ENCODE data around the gene LYSET. TPM values are rescaled to one million over a fixed set of nuclear protein-coding genes. Genes with fewer than 3 reads are reported as not detected.

The LYSET gene
- total RNA-seq, 1 donor from 2014 or later = 17.2 TPM

- Histone ChIP-seq H3K27ac (no peak overlapping the region), H3K9ac (no peak overlapping the region), H3K4me2 (no peak overlapping the region), H3K9me3 (ENCODE audit: low read depth) (no peaks in the 10 kb centered on the region), H4K20me1 (ENCODE audit: low read depth) (no peaks in the 10 kb centered on the region), H3K4me1 (no peaks in the 10 kb centered on the region), H3K79me2 (ENCODE audit: low read depth) (no peaks in the 10 kb centered on the region), H3K4me3 (no peak overlapping the region), H3K36me3 (no peaks in the 10 kb centered on the region), H3K27me3 (no peaks in the 10 kb centered on the region), H3F3A (ENCODE audit: low read depth) (no peaks in the 10 kb centered on the region), H2AFZ (replicated peaks) (no peak overlapping the region)
- Mint-ChIP-seq H3K4me3 (no peak overlapping the region), H3K4me1 (peaks cover 20% of the 10 kb centered on the region), H3K27me3 (ENCODE audit: insufficient read depth, low read depth) (peaks cover 4% of the 10 kb centered on the region), H3K36me3 (no peaks in the 10 kb centered on the region), H3K9me3 (no peaks in the 10 kb centered on the region), H3K27ac (no peak overlapping the region)
- TF ChIP-seq EZH2phosphoT487 (IDR thresholded peaks at IDR 0.05) = no peak
- TF ChIP-seq, protein P1, sequence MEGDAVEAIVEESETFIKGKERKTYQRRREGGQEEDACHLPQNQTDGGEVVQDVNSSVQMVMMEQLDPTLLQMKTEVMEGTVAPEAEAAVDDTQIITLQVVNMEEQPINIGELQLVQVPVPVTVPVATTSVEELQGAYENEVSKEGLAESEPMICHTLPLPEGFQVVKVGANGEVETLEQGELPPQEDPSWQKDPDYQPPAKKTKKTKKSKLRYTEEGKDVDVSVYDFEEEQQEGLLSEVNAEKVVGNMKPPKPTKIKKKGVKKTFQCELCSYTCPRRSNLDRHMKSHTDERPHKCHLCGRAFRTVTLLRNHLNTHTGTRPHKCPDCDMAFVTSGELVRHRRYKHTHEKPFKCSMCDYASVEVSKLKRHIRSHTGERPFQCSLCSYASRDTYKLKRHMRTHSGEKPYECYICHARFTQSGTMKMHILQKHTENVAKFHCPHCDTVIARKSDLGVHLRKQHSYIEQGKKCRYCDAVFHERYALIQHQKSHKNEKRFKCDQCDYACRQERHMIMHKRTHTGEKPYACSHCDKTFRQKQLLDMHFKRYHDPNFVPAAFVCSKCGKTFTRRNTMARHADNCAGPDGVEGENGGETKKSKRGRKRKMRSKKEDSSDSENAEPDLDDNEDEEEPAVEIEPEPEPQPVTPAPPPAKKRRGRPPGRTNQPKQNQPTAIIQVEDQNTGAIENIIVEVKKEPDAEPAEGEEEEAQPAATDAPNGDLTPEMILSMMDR (IDR thresholded peaks at IDR 0.05) = no peak
- TF ChIP-seq EZH2 (IDR thresholded peaks at IDR 0.05) = no peak
- DNase-seq (ENCODE audit: low spot score) = peak; percentile 28
Measured at GRCh38 chr14:93137864-93138263, 47.3 kb upstream of the LYSET start.

DNA sequence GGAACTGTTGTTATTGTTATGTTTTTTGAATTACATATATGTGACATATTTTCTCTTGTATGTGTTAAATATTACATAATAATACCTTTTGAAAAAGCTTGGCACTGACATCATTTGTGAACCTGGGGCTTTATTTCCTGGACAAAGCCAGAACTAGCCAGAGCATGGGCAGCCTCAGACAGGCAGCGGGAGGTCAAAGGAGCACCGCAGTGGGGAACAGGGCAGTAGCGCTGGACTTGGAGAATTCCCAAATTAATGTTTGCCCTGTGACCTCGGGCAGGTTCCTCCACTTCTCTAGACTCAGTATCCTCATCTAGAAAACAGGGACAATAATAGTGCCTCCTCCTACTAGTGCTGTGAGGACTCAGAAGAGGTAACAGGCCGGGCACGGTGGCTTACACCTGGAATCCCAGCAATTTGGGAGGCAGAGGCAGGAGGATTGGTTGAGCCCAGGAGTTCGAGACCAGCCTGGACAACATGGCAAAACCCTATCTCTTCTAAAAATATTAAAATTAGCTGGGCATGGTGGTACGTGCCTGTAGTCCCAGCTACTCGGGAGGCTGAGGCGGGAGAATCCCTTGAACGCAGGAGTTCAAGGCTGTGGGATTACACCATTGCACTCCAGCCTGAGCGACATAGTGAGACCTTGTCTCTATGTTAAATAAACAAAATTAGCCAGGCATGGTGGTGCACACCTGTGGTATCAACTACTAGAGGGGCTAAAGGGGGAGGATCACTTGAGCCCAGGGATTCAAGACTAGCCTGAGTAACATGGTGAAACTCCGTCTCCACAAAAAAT, 42.1 kb upstream of the LYSET start:
- no peaks in the 10 kb centered on the region for H3K36me3 ChIP-seq
- H3K79me2 ChIP-seq (ENCODE audit: low read depth) = no peaks in the 10 kb centered on the region
- no peak overlapping the region for H2AFZ ChIP-seq (replicated peaks)
- no peaks in the 10 kb centered on the region for H3K27me3 ChIP-seq
- Mint-ChIP-seq H3K4me3 (no peak overlapping the region), H3K36me3 (no peaks in the 10 kb centered on the region), H3K9me3 (no peaks in the 10 kb centered on the region), H3K4me1 (peaks cover 11% of the 10 kb centered on the region), H3K27me3 (ENCODE audit: insufficient read depth, low read depth) (no peaks in the 10 kb centered on the region), H3K27ac (no peak overlapping the region)
- H4K20me1 ChIP-seq (ENCODE audit: low read depth) = no peaks in the 10 kb centered on the region
- no peak for TF ChIP-seq EZH2 (IDR thresholded peaks at IDR 0.05)
- TF ChIP-seq EZH2phosphoT487 (IDR thresholded peaks at IDR 0.05) = no peak
- TF ChIP-seq, protein P1 (IDR thresholded peaks at IDR 0.05) = no peak
- no peak overlapping the region for H3K9ac ChIP-seq
- no peak for DNase-seq (ENCODE audit: low spot score)
- H3K4me2 ChIP-seq = no peak overlapping the region
- no peaks in the 10 kb centered on the region for H3K4me1 ChIP-seq
- no peaks in the 10 kb centered on the region for H3K9me3 ChIP-seq (ENCODE audit: low read depth)
- no peaks in the 10 kb centered on the region for H3F3A ChIP-seq (ENCODE audit: low read depth)
- H3K27ac ChIP-seq = no peak overlapping the region
- no peak overlapping the region for H3K4me3 ChIP-seq

DNA sequence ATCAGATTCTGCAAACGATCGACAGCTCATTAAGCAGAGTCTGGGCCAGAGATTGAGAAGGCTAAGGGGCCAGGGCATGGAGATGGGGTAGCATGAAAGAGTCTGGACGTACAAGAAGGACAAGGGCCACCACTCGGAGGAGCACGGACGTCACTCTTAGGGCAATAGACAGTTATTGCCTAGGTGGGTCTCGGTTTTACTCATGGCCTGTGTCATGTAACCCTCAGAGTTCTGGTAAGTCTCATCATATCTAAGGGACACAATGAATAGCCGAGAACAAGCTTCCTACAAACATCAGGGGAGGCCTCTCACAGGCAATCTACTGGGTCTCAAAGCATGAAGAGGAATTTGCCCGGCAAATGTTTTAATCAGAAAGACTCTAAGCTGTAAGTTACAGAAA, 39.0 kb upstream of the LYSET start:
- Mint-ChIP-seq H3K4me3 (no peak overlapping the region), H3K36me3 (no peaks in the 10 kb centered on the region), H3K27me3 (ENCODE audit: insufficient read depth, low read depth) (no peaks in the 10 kb centered on the region), H3K4me1 (peaks cover 17% of the 10 kb centered on the region), H3K27ac (no peak overlapping the region), H3K9me3 (no peaks in the 10 kb centered on the region)
- TF ChIP-seq, protein P1 (IDR thresholded peaks at IDR 0.05) = no peak
- TF ChIP-seq EZH2phosphoT487 (IDR thresholded peaks at IDR 0.05) = no peak
- TF ChIP-seq EZH2 (IDR thresholded peaks at IDR 0.05) = no peak
- Histone ChIP-seq H3K36me3 (no peaks in the 10 kb centered on the region), H3K4me3 (no peak overlapping the region), H2AFZ (replicated peaks) (no peak overlapping the region), H3K27me3 (no peaks in the 10 kb centered on the region), H3K4me2 (no peak overlapping the region), H3F3A (ENCODE audit: low read depth) (peaks cover 6% of the 10 kb centered on the region), H3K4me1 (peaks cover 18% of the 10 kb centered on the region), H3K79me2 (ENCODE audit: low read depth) (no peaks in the 10 kb centered on the region), H3K9me3 (ENCODE audit: low read depth) (no peaks in the 10 kb centered on the region), H4K20me1 (ENCODE audit: low read depth) (no peaks in the 10 kb centered on the region), H3K27ac (no peak overlapping the region), H3K9ac (no peak overlapping the region)
- DNase-seq (ENCODE audit: low spot score) = no peak

Measured in neural progenitor cell (in vitro differentiated cells).